B cell (primary cell): ENCODE measurements around the gene PTPRT.

ENCODE experiments used
- EZH2 ChIP-seq: IDR thresholded peaks from 2 replicates; pipeline ENCODE4 v1.6.1; 2012; ENCODE audit warnings: borderline replicate concordance, low read depth, mild to moderate bottlenecking, moderate library complexity, low read length; ENCODE audit not compliant: insufficient read depth, poor library complexity, severe bottlenecking
- TF ChIP-seq, protein P1 (sequence below): fragments of 200-600 bp; IDR thresholded peaks from one replicate; pipeline ENCODE4 v1.8.0; 2022; ENCODE audit warnings: antibody characterized with exemption, mild to moderate bottlenecking

DNA sequence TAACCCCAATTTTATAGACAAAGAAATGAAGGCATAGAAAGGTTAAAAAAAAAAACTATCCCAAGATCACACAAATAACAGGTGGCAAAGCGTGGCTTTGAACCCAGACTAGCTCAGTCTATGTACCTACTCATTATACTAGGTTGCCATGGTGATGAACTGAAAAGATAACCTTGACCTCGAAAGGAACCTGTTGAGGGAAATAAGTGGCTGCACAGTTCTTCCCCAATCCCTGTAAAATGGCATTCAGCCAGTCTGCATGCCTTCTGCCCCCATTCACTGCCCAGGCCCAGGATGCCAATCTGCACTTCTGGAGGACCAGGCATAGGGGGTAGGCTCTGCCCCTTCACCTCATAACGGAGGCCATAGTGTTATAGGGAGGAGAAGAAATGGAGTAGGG, 295.2 kb downstream of the PTPRT start:
- TF ChIP-seq EZH2, result no peak
- TF ChIP-seq, protein P1, sequence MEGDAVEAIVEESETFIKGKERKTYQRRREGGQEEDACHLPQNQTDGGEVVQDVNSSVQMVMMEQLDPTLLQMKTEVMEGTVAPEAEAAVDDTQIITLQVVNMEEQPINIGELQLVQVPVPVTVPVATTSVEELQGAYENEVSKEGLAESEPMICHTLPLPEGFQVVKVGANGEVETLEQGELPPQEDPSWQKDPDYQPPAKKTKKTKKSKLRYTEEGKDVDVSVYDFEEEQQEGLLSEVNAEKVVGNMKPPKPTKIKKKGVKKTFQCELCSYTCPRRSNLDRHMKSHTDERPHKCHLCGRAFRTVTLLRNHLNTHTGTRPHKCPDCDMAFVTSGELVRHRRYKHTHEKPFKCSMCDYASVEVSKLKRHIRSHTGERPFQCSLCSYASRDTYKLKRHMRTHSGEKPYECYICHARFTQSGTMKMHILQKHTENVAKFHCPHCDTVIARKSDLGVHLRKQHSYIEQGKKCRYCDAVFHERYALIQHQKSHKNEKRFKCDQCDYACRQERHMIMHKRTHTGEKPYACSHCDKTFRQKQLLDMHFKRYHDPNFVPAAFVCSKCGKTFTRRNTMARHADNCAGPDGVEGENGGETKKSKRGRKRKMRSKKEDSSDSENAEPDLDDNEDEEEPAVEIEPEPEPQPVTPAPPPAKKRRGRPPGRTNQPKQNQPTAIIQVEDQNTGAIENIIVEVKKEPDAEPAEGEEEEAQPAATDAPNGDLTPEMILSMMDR, result no peak
